Endothelial cell of umbilical vein (primary cell): ENCODE data around the gene AGBL5.

Source experiments
- EZH2 ChIP-seq: IDR thresholded peaks from 2 replicates; pipeline ENCODE4 v1.6.1; 2012; ENCODE audit warnings: borderline replicate concordance, low read depth, mild to moderate bottlenecking, moderate library complexity, low read length, inconsistent platforms; ENCODE audit not compliant: severe bottlenecking
- FOS ChIP-seq: IDR thresholded peaks from 2 replicates; pipeline ENCODE4 v1.6.1; 2011; ENCODE audit warnings: mild to moderate bottlenecking, low read length, moderate library complexity, borderline replicate concordance; ENCODE audit not compliant: insufficient read depth
- JUN ChIP-seq: IDR thresholded peaks from 2 replicates; pipeline ENCODE4 v1.6.1; 2011; ENCODE audit warnings: borderline replicate concordance, low read depth; ENCODE audit not compliant: insufficient read length, insufficient read depth
- MYC ChIP-seq: IDR thresholded peaks from one replicate; pipeline ENCODE4 v1.6.1; 2011; ENCODE audit warnings: mild to moderate bottlenecking, low read depth, low read length
- POLR2A ChIP-seq: IDR thresholded peaks from 2 replicates; pipeline ENCODE4 v1.6.1; 2012; ENCODE audit warnings: low read depth, mild to moderate bottlenecking, control low read depth, low read length
- POLR2AphosphoS5 ChIP-seq: IDR thresholded peaks from 2 replicates; pipeline ENCODE4 v1.6.1; 2012; ENCODE audit warnings: low read depth, mild to moderate bottlenecking, control low read depth, low read length, moderate library complexity; ENCODE audit not compliant: insufficient read depth
- TF ChIP-seq, protein P1 (sequence below), 2 donors: IDR thresholded peaks; 1 replicate in 1 of 2; 2 replicates in 1 of 2; pipeline ENCODE4 v1.5.1; 2011; ENCODE audit warnings: low read length in 2 of 2, mild to moderate bottlenecking in 2 of 2, moderate library complexity in 2 of 2, control low read depth in 1 of 2, inconsistent platforms in 1 of 2, low read depth in 1 of 2; ENCODE audit not compliant: insufficient read depth in 1 of 2; ENCODE audit errors: extremely low read depth in 1 of 2
- TF ChIP-seq, protein P2 (sequence below): IDR thresholded peaks from 2 replicates; pipeline ENCODE4 v1.6.1; 2011; ENCODE audit not compliant: insufficient read depth, insufficient read length

DNA sequence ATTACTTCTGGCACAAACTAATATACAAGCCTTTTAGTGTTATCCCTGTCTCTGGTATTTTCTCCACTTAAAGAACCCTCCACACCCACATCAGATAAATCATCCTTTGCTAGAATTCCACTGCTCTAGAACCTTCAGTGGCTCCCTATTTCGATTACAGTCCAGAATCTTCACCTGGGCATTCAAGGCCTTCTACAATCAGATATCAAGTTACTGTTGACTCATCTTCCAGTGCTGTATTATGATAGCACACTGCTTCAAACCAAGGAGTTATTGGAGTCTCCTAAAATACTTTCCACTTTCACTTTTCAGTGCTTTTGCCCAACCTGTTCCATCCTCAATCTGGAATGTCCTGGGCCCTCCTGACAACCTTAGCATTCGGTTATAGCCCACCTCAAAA is 64.1 kb downstream of the AGBL5 start:
- TF ChIP-seq, protein P1, sequence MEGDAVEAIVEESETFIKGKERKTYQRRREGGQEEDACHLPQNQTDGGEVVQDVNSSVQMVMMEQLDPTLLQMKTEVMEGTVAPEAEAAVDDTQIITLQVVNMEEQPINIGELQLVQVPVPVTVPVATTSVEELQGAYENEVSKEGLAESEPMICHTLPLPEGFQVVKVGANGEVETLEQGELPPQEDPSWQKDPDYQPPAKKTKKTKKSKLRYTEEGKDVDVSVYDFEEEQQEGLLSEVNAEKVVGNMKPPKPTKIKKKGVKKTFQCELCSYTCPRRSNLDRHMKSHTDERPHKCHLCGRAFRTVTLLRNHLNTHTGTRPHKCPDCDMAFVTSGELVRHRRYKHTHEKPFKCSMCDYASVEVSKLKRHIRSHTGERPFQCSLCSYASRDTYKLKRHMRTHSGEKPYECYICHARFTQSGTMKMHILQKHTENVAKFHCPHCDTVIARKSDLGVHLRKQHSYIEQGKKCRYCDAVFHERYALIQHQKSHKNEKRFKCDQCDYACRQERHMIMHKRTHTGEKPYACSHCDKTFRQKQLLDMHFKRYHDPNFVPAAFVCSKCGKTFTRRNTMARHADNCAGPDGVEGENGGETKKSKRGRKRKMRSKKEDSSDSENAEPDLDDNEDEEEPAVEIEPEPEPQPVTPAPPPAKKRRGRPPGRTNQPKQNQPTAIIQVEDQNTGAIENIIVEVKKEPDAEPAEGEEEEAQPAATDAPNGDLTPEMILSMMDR (IDR thresholded peaks at IDR 0.05; ENCODE audit: extremely low read depth in 1 of 2, insufficient read depth in 1 of 2, low read depth in 1 of 2, low read length in 2 of 2), result no peak
- TF ChIP-seq, protein P2, sequence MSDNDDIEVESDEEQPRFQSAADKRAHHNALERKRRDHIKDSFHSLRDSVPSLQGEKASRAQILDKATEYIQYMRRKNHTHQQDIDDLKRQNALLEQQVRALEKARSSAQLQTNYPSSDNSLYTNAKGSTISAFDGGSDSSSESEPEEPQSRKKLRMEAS, result no peak
- TF ChIP-seq EZH2, result no peak
- no peak for TF ChIP-seq POLR2A
- TF ChIP-seq POLR2AphosphoS5, result no peak
- no peak for TF ChIP-seq JUN
- TF ChIP-seq MYC, result no peak
- no peak for TF ChIP-seq FOS
